Loucy (cell line): ENCODE measurements around the gene PLPP3.

Experiments used
- CTCF ChIP-seq: fragments of 200-600 bp; sonication (generic); conservative IDR thresholded peaks from 2 replicates; pipeline ENCODE4 v1.5.1; 2014; ENCODE audit warnings: mild to moderate bottlenecking, antibody characterized with exemption, low read length
- EZH2phosphoT487 ChIP-seq: fragments of 200-600 bp; IDR thresholded peaks from 2 replicates; pipeline ENCODE4 v1.6.1; 2018; ENCODE audit warnings: antibody characterized with exemption, mild to moderate bottlenecking, moderate library complexity, borderline replicate concordance

- no peak for TF ChIP-seq CTCF
- TF ChIP-seq EZH2phosphoT487, result no peak
Measured at GRCh38 chr1:56494306-56494705, 85.1 kb downstream of the PLPP3 start.
